Type B pancreatic cell (in vitro differentiated cells): ENCODE measurements around the gene GOLGA7B. TPM values are rescaled to one million over a fixed set of nuclear protein-coding genes. Genes with fewer than 3 reads are reported as not detected.

Source experiments
- DNase-seq: peaks from one replicate; pipeline ENCODE4 v3.0.0; 2021; ENCODE audit warnings: mixed read lengths; ENCODE audit not compliant: unreplicated experiment; ENCODE audit errors: extremely low spot score
- H3K27ac Mint-ChIP-seq: 2 replicates; pipeline ENCODE4 v1.8.0; 2021; ENCODE audit warnings: mild to moderate bottlenecking, mixed read lengths
- H3K27me3 Mint-ChIP-seq: 2 replicates; pipeline ENCODE4 v1.8.0; 2021; ENCODE audit warnings: mixed read lengths
- H3K36me3 Mint-ChIP-seq: 2 replicates; pipeline ENCODE4 v1.8.0; 2021; ENCODE audit warnings: mixed read lengths
- H3K4me1 Mint-ChIP-seq: one replicate; pipeline ENCODE4 v1.8.0; 2021; ENCODE audit warnings: mixed read lengths; ENCODE audit not compliant: unreplicated experiment
- H3K4me3 Mint-ChIP-seq: 2 replicates; pipeline ENCODE4 v1.8.0; 2021; ENCODE audit warnings: mild to moderate bottlenecking, mixed read lengths
- H3K9me3 Mint-ChIP-seq: 2 replicates; pipeline ENCODE4 v1.8.0; 2021; ENCODE audit warnings: mixed read lengths
- total RNA-seq: library from RNA; stranded (reverse); gene quantifications from 2 replicates; pipeline ENCODE4 v1.2.1, GENCODE V29; 2021; ENCODE audit warnings: low replicate concordance
- TF ChIP-seq, protein P1 (sequence below): fragments of 200-600 bp; sonication (generic); conservative IDR thresholded peaks from 2 replicates; pipeline ENCODE4 v1.5.0; 2021; ENCODE audit warnings: antibody characterized with exemption, mild to moderate bottlenecking

The GOLGA7B gene
- total RNA-seq, 1 donor from 2014 or later, result 0.41 TPM

DNA sequence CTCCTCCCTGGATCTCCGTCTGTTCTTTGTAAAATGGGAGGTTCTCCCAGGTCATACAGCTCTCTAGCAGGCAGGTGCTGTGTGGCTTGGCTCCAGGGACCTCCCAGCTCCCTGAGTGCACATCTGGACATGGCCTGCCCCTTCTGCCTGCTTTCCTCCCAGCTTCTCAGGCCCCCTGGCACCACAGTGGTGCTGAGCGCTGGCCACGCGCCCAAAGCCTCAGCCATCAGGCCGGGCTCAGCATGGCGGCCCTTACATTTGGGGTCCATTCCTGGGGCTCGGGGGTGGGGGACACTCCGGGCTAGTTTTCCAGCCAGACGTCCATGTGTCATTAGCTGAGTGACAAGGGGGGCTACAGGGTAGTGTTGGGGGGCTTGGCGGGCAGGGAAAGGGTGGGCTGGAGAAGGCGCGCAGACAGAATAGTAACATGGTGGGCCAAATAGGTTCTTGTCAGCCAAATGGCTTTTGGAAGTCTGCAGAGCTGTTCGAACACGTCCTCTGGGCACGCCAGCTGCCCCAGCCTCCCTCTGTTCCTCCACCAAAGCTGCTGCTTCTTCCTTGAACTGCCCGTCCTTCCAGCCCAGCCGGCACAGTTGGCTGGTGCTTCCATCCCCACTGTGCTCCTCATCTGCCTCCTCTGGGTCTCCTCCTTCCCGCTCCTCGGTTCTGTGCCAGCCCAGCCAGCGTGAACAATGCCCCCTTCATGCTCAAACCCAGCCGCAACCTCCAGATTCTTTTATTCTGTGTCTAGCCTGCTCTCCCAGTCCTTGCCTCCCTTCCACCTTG, 65.9 kb downstream of the GOLGA7B start:
- Mint-ChIP-seq H3K4me1 (peaks cover 4% of the 10 kb centered on the region), H3K27ac (no peak overlapping the region), H3K4me3 (no peak overlapping the region), H3K9me3 (no peaks in the 10 kb centered on the region), H3K27me3 (peaks cover 44% of the 10 kb centered on the region), H3K36me3 (no peaks in the 10 kb centered on the region)
- TF ChIP-seq, protein P1, sequence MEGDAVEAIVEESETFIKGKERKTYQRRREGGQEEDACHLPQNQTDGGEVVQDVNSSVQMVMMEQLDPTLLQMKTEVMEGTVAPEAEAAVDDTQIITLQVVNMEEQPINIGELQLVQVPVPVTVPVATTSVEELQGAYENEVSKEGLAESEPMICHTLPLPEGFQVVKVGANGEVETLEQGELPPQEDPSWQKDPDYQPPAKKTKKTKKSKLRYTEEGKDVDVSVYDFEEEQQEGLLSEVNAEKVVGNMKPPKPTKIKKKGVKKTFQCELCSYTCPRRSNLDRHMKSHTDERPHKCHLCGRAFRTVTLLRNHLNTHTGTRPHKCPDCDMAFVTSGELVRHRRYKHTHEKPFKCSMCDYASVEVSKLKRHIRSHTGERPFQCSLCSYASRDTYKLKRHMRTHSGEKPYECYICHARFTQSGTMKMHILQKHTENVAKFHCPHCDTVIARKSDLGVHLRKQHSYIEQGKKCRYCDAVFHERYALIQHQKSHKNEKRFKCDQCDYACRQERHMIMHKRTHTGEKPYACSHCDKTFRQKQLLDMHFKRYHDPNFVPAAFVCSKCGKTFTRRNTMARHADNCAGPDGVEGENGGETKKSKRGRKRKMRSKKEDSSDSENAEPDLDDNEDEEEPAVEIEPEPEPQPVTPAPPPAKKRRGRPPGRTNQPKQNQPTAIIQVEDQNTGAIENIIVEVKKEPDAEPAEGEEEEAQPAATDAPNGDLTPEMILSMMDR, result no peak
- no peak for DNase-seq

DNA sequence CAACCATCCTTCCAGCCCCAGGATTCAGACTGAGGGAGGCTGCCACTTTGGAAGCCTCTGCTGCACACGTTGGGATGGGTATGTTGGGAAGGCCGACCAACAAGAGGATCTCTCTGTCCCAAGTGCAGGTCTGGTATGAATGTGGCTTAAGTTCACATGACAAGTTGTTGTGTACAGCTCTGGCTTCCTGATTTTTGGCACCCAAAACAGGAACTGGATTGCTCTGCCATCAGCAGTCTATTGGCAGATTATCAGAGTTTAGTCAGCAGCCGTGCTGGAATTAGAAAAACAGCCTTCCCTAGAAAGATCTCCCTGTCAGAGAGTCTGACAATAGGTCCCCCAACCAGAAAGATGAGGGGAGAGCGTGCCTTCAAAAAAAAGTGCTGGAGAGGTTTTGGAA, 66.9 kb downstream of the GOLGA7B start:
- Mint-ChIP-seq H3K36me3 (no peaks in the 10 kb centered on the region), H3K27ac (no peak overlapping the region), H3K4me1 (peaks cover 4% of the 10 kb centered on the region), H3K4me3 (no peak overlapping the region), H3K9me3 (no peaks in the 10 kb centered on the region), H3K27me3 (peaks cover 53% of the 10 kb centered on the region)
- DNase-seq, result no peak
- TF ChIP-seq, protein P1, result no peak

DNA sequence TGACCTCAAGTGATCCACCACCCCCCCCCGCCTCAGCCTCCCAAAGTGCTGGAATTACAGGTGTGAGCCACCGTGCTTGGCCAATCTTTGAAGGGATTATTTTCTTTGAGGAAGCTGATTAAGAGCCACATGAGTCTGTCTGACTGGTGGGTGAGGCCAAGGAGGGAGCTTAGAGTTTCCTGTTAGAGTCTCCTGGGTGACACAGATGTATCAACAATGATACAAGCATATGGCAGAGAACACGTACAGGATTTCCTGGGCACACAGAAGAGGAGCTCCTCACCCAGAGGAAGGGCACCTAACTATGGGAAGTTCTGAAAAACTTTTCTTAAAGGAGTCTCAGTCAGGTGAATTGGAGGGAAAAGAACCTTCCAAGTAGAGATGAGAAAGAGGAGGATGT, 69.4 kb downstream of the GOLGA7B start:
- no peaks in the 10 kb centered on the region for H3K36me3 Mint-ChIP-seq
- peaks cover 4% of the 10 kb centered on the region for H3K4me1 Mint-ChIP-seq

DNA sequence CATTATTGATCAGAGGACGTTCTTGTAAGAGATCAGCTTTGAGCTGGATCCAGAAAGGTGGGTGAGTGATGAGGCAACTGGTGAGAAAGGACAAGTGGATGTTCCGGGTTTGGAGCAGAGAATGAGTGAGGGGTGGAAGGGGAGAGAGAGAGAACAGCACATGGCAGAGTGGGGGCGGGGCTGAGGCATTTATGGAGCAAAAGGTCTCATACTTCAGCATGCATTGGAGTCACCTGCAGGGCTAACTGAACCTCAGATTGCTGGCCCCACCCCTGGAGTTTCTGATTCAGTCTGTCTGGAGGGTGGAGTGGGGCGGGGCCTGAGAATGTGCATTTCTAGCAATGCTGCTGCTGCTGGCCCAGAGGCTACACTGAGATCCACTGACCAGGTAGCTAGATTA, 71.2 kb downstream of the GOLGA7B start:
- H3K27me3 Mint-ChIP-seq, result peaks cover 56% of the 10 kb centered on the region
- no peak overlapping the region for H3K4me3 Mint-ChIP-seq
- H3K36me3 Mint-ChIP-seq, result no peaks in the 10 kb centered on the region
- TF ChIP-seq, protein P1, result no peak
- no peak for DNase-seq
- peak overlapping the region; percentile 84 for H3K27ac Mint-ChIP-seq
- H3K9me3 Mint-ChIP-seq, result no peaks in the 10 kb centered on the region
- H3K4me1 Mint-ChIP-seq, result peaks cover 3% of the 10 kb centered on the region

More for the DNA sequence above, 69.4 kb downstream of the GOLGA7B start:
- TF ChIP-seq, protein P1, result no peak
- H3K27ac Mint-ChIP-seq, result peak overlapping the region; percentile 36
- DNase-seq, result no peak
- H3K27me3 Mint-ChIP-seq, result peaks cover 48% of the 10 kb centered on the region
- no peak overlapping the region for H3K4me3 Mint-ChIP-seq
- no peaks in the 10 kb centered on the region for H3K9me3 Mint-ChIP-seq

Other genes with a start within 250 kb of the GOLGA7B start
- gene MORN4, start 216.3 kb upstream of the GOLGA7B start, total RNA-seq, result 9.0 and 15.8 TPM in 2 replicates
- gene PI4K2A, start 209.2 kb upstream of the GOLGA7B start, total RNA-seq, result 18.7 and 19.3 TPM in 2 replicates
- gene AVPI1, start 162.6 kb upstream of the GOLGA7B start, total RNA-seq, result 7.8 and 16.2 TPM in 2 replicates
- gene MARVELD1, start 136.1 kb upstream of the GOLGA7B start, total RNA-seq, result 16.8 and 43.7 TPM in 2 replicates
- 25.6 and 28.8 TPM in 2 replicates for gene ZFYVE27, start 112.7 kb upstream of the GOLGA7B start, total RNA-seq
- gene SFRP5, start 77.8 kb upstream of the GOLGA7B start, total RNA-seq, result 5.7 and 9.6 TPM in 2 replicates
- gene CRTAC1, start 180.8 kb downstream of the GOLGA7B start, total RNA-seq, result 3.6 and 5.3 TPM in 2 replicates